HG02642 (cell line): ENCODE measurements around the gene ZNF281.
A peak's percentile ranks its signal among the peaks of the same experiment; 100 is the strongest.
"Not testable (repeated sequence)": the region's sequence is repeated elsewhere in the genome, so short reads cannot be mapped to it uniquely, and the experiment has no call there.

Experiments used
- ATAC-seq: cut with Tn5 transposase; IDR thresholded peaks from one replicate; pipeline ENCODE4 v1.9.1; 2021; ENCODE audit warnings: mild to moderate bottlenecking; ENCODE audit not compliant: unreplicated experiment, poor library complexity

Gene ZNF281

DNA sequence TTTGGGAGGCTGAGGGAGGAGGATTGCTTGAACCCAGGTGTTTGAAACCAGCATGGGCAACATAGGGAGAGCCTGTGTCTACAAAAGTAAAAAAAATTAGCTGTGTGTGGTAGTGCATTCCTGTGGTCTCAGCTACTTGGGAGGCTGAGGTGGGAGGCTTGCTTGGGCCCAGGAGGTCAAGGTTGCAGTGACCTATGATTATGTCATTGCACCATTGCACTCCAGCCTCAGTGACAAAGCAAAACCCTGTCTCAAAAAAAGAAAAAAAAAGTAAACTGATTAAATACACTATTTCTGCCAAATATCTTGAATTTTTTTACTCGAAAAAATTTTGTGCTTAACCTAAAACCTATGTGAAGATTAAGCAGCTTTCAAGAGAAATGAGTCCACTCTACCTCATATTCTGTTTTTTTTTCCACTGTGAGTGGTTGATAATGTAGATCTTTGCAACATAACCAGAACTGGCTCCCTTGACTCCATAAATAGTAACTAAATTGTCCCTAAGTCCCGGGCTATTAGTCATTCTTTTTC, 19.4 kb upstream of the ZNF281 start:
- ATAC-seq: no peak

GRCh38 chr1:200428482-200429205, 18.8 kb upstream of the ZNF281 start:
- no peak for ATAC-seq

- no peak for ATAC-seq
These were observed 17.9 kb upstream of the ZNF281 start for GRCh38 chr1:200427744-200428143.

GRCh38 chr1:200426196-200426595, 16.4 kb upstream of the ZNF281 start:
- ATAC-seq: no peak

DNA sequence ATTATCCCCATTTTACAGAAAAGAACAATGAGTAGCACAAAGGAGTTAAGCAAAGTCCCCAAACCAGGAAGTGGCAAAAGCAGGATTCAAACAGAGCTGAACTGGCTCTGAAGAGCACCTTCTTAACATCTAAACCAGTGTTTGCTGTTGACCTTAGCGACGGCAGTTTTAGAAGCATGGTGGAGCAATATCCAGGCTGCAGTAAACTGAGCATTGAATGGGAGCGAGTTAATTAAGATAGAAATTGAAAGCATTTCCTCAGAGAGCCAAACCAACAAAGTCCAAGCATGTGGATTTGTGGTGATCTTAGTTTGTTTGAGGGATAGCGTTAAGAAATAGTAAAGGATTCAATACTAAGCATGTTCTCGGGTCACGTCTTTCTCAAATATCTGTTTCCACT, 13.4 kb upstream of the ZNF281 start:
- ATAC-seq: no peak

- ATAC-seq: no peak
These were observed 12.4 kb upstream of the ZNF281 start for GRCh38 chr1:200422211-200422610.

GRCh38 chr1:200415789-200416593, 6.2 kb upstream of the ZNF281 start:
- peak; percentile 77 for ATAC-seq

GRCh38 chr1:200415227-200415626, 5.4 kb upstream of the ZNF281 start:
- peak; percentile 66 for ATAC-seq

GRCh38 chr1:200414657-200415056, 4.8 kb upstream of the ZNF281 start:
- ATAC-seq: no peak

DNA sequence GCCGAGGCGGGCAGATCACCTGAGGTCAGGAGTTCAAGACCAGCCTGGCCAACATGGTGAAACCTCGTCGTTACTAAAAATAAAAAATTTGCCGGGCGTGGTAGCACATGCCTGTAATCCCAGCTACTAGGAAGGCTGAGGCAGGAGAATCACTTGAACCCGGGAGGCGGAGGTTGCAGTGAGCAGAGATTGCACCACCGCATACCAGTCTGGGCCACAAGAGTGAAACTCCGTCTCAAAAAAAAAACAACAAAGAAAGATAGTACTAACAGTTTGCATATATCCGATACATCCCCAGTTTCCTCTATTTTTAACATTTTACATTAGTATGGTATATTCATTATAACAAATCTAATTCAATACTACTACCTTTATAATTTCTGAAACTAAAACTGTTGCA, 3.9 kb upstream of the ZNF281 start:
- ATAC-seq: not testable (repeated sequence)

DNA sequence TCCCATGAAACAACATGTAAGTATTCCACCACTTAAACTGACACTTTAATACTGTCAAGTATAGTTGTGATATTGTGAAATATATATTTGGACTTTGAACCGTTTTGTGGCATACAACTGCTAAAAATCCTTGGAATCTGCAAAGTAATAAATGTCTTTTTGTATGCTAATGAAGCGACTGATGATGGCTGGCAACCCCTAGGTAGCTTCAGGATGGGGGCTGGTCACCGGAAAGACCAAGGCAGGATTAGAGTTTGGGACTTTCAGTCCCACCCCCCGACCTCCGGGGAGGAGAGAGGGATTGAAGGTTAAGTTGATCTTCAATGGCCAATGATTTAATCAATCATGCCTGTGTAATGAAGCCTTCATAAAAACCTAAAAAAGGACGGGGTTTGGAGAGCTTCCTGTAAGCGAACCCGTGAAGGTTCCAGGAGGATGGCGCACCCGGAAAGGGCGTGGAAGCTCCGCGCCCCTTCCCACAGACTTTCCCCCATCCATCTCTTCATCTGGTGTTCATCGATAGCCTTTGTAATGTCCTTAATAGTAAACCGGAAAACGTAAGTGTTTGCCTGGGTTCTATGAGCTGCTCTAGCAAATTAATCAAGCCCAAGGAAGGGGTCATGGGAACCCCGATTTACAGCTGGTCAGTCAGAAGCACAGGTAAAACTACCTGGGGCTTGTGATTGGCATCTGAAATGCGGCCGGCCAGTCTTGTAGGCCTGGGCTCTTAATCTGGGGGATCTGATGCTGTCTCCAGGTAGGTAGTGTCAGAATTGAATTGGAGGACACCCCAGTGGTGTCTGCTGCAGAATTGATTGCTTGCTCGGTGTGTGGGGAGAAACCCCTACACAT, 1.8 kb upstream of the ZNF281 start:
- no peak for ATAC-seq

DNA sequence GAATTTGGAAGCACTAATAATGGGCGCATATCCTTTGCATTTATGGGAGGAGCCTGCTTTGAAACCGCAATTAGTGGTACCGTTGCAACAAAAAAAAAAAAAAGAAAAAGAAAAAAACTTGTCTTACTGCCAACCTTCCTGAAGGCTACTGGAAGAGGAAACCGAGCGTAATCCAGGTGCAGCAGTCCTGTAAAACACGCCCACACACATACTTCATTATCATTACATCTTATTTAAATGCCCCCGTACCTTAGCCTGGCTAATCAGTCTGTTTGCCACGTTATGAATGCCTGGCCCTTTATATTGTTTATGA, 686 bp upstream of the ZNF281 start:
- no peak for ATAC-seq

DNA sequence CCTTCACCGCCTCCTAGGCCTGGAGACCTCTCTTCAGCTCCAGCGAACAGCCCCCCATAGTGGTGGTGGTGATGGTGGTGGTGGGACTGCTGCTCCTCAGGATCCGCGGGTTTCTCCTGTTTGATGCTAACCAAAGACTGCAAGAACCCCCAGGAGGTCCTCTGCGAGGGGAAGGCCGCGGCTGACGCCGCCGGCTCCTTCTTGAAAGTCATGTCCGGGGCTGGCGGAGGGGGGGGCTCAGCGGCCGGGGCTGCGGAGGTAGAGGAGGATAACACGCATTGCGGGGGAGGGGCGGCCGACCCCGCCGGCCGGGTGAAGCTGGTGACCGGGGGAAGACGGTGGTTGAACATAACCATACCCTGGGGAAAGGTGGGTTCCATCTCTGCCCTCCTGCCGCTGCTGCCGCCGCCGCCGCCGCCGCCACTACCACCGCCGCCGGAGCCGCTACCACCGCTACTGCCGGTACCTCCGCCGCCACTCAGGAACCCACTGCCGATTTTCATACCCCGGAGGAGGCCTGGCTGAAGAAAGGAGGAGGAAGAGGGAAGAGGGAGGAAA, 554 bp downstream of the ZNF281 start:
- ATAC-seq: peak; percentile 33

- ATAC-seq: no peak
These were observed 3.6 kb downstream of the ZNF281 start for GRCh38 chr1:200406161-200406797.

GRCh38 chr1:200405264-200405663, 4.6 kb downstream of the ZNF281 start:
- ATAC-seq: no peak

- no peak for ATAC-seq
These were observed 8.1 kb downstream of the ZNF281 start for GRCh38 chr1:200401708-200402107.

DNA sequence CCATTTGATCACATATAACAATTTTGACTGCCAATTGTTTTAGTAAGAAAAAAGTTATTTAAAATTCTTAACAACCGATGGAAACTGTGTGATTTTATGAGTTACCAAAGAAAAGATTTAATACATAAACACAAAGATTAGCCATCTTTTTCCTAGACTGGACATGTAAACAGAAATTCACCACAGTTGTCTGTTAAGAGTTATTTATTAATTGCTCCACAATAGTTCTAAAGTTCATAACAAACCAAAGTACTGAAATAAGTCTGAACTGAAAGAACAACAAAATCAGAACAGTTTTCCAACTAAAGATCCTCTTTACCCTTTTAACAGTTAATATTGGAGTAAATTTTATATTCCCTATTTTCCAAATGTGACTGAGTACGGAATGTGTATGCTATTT, 8.6 kb downstream of the ZNF281 start:
- no peak for ATAC-seq

GRCh38 chr1:200400556-200400955, 9.3 kb downstream of the ZNF281 start:
- no peak for ATAC-seq

DNA sequence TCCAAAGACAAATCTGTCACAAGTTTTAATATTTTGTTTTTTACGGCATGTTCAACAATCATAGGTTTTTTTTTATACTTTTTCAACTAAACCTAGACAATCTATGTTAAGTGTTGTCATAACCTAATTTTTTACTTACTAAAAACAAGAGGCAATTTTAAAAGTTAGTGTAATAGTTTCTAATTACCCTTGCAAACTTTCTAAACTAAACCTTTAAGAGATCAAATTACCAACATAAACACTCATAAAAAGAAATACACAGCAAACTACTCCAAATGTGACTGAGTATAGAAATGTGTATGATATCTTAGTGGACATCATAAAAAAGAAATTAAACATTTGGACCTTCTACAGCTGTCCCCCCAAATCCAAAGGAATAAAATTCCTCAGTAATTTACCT, 10.0 kb downstream of the ZNF281 start:
- ATAC-seq: no peak

DNA sequence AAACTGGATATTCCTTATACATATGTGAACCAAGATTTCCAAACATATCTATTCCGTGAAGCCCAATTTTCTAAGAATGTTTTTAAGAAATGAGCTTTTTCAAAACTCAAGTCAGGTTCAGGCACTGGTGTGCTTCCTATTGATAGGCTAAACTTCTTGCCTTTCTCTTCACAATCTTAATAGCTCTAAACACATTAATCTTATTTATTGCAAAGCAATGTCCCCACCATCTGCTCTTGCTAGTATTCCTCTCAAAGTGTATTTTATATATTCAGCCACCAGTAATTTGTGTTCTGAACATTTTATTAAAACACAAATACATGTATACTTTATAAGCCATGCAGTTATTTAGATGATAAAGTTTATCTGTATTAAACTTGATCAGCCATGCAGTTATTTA, 11.5 kb downstream of the ZNF281 start:
- ATAC-seq: no peak
